AG20443 (cell line): ENCODE data around the gene SLN.

Experiments
- DNase-seq: peaks from one replicate; pipeline ENCODE4 v3.0.0; 2012; ENCODE audit warnings: low spot score, mixed read lengths

The SLN gene

GRCh38 chr11:107683807-107684206 is 28.0 kb downstream of the SLN start:
- no peak for DNase-seq

GRCh38 chr11:107683061-107683460 is 28.8 kb downstream of the SLN start:
- DNase-seq, result no peak

- DNase-seq, result no peak
Observed at GRCh38 chr11:107682572-107682971, 29.3 kb downstream of the SLN start.

- no peak for DNase-seq
Observed at GRCh38 chr11:107682171-107682570, 29.7 kb downstream of the SLN start.

GRCh38 chr11:107679255-107680024 is 32.4 kb downstream of the SLN start:
- DNase-seq, result no peak

- no peak for DNase-seq
Observed at GRCh38 chr11:107678632-107678971, 33.3 kb downstream of the SLN start.

GRCh38 chr11:107677924-107678631 is 33.8 kb downstream of the SLN start:
- no peak for DNase-seq

- DNase-seq, result no peak
Observed at GRCh38 chr11:107676336-107677057, 35.4 kb downstream of the SLN start.

- no peak for DNase-seq
Observed at GRCh38 chr11:107675902-107676301, 36.0 kb downstream of the SLN start.

- no peak for DNase-seq
Observed at GRCh38 chr11:107669893-107670601, 41.8 kb downstream of the SLN start.

- DNase-seq, result no peak
Observed at GRCh38 chr11:107669191-107669740, 42.6 kb downstream of the SLN start.

- DNase-seq, result no peak
Observed at GRCh38 chr11:107666911-107667613, 44.8 kb downstream of the SLN start.

- no peak for DNase-seq
Observed at GRCh38 chr11:107665018-107665417, 46.8 kb downstream of the SLN start.

- DNase-seq, result no peak
Observed at GRCh38 chr11:107661656-107662055, 50.2 kb downstream of the SLN start.

GRCh38 chr11:107660066-107660465 is 51.8 kb downstream of the SLN start:
- DNase-seq, result no peak

GRCh38 chr11:107659310-107659709 is 52.5 kb downstream of the SLN start:
- no peak for DNase-seq
